ENCODE data around the gene CEP192. TPM values are rescaled to one million over a fixed set of nuclear protein-coding genes. Genes with fewer than 3 reads are reported as not detected.

The CEP192 gene
- total RNA-seq, 1 donor from 2014 or later, result 37.5 TPM

- Mint-ChIP-seq H3K27me3 (peaks cover 32% of the 10 kb centered on the region), H3K9me3 (peaks cover 5% of the 10 kb centered on the region), H3K4me3 (no peak overlapping the region), H3K4me1 (ENCODE audit: unreplicated experiment) (peaks cover 4% of the 10 kb centered on the region), H3K36me3 (no peaks in the 10 kb centered on the region), H3K27ac (no peak overlapping the region)
- DNase-seq (ENCODE audit: extremely low spot score, unreplicated experiment), result no peak
- TF ChIP-seq CTCF (conservative IDR thresholded peaks at IDR 0.05), result no peak
Observed at GRCh38 chr18:13141209-13141608, 150.0 kb downstream of the CEP192 start.

GRCh38 chr18:13145636-13146190 is 154.6 kb downstream of the CEP192 start:
- H3K27ac Mint-ChIP-seq, result no peak overlapping the region
- no peak for TF ChIP-seq CTCF (conservative IDR thresholded peaks at IDR 0.05)
- H3K36me3 Mint-ChIP-seq, result no peaks in the 10 kb centered on the region
- no peak overlapping the region for H3K4me3 Mint-ChIP-seq
- H3K4me1 Mint-ChIP-seq (ENCODE audit: unreplicated experiment), result no peaks in the 10 kb centered on the region
- no peak for DNase-seq (ENCODE audit: extremely low spot score, unreplicated experiment)
- H3K27me3 Mint-ChIP-seq, result peaks cover 5% of the 10 kb centered on the region
- H3K9me3 Mint-ChIP-seq, result no peaks in the 10 kb centered on the region

GRCh38 chr18:13147130-13147529 is 156.0 kb downstream of the CEP192 start:
- TF ChIP-seq CTCF (conservative IDR thresholded peaks at IDR 0.05), result no peak
- H3K36me3 Mint-ChIP-seq, result no peaks in the 10 kb centered on the region

GRCh38 chr18:13151656-13152055 is 160.5 kb downstream of the CEP192 start:
- Mint-ChIP-seq H3K4me1 (ENCODE audit: unreplicated experiment) (no peaks in the 10 kb centered on the region), H3K27me3 (peaks cover 11% of the 10 kb centered on the region), H3K27ac (no peak overlapping the region), H3K4me3 (no peak overlapping the region), H3K9me3 (no peaks in the 10 kb centered on the region), H3K36me3 (no peaks in the 10 kb centered on the region)
- no peak for DNase-seq (ENCODE audit: extremely low spot score, unreplicated experiment)
- no peak for TF ChIP-seq CTCF (conservative IDR thresholded peaks at IDR 0.05)

More at GRCh38 chr18:13147130-13147529, 156.0 kb downstream of the CEP192 start:
- peaks cover 11% of the 10 kb centered on the region for H3K27me3 Mint-ChIP-seq
- H3K27ac Mint-ChIP-seq, result no peak overlapping the region
- H3K4me3 Mint-ChIP-seq, result no peak overlapping the region
- DNase-seq (ENCODE audit: extremely low spot score, unreplicated experiment), result no peak
- no peaks in the 10 kb centered on the region for H3K9me3 Mint-ChIP-seq
- no peaks in the 10 kb centered on the region for H3K4me1 Mint-ChIP-seq (ENCODE audit: unreplicated experiment)

- no peak overlapping the region for H3K4me3 Mint-ChIP-seq
- H3K36me3 Mint-ChIP-seq, result peaks cover 5% of the 10 kb centered on the region
- H3K9me3 Mint-ChIP-seq, result peaks cover 5% of the 10 kb centered on the region
- TF ChIP-seq CTCF (conservative IDR thresholded peaks at IDR 0.05), result no peak
- no peak for DNase-seq (ENCODE audit: extremely low spot score, unreplicated experiment)
- H3K4me1 Mint-ChIP-seq (ENCODE audit: unreplicated experiment), result peaks cover 5% of the 10 kb centered on the region
- no peak overlapping the region for H3K27ac Mint-ChIP-seq
- no peaks in the 10 kb centered on the region for H3K27me3 Mint-ChIP-seq
Observed at GRCh38 chr18:13158428-13158827, 167.3 kb downstream of the CEP192 start.

- Mint-ChIP-seq H3K27ac (no peak overlapping the region), H3K27me3 (no peaks in the 10 kb centered on the region), H3K9me3 (peaks cover 5% of the 10 kb centered on the region), H3K36me3 (peaks cover 5% of the 10 kb centered on the region), H3K4me3 (no peak overlapping the region), H3K4me1 (ENCODE audit: unreplicated experiment) (peaks cover 5% of the 10 kb centered on the region)
- no peak for DNase-seq (ENCODE audit: extremely low spot score, unreplicated experiment)
- TF ChIP-seq CTCF (conservative IDR thresholded peaks at IDR 0.05), result peak; percentile 87
Observed at GRCh38 chr18:13159579-13159978, 168.4 kb downstream of the CEP192 start.
